BE2C (cell line): ENCODE measurements around the gene SAMD11.

Source experiments
- DNase-seq: peaks from one replicate; pipeline ENCODE4 v3.0.0-alpha.2; 2020
- H3K27me3 ChIP-seq: fragments of 250-450 bp; sonication (Bioruptor Pico); 2 replicates; pipeline ENCODE4 v1.5.1; 2020; ENCODE audit warnings: mild to moderate bottlenecking
- H3K36me3 ChIP-seq: fragments of 250-450 bp; sonication (Bioruptor Pico); 2 replicates; pipeline ENCODE4 v1.5.1; 2020; ENCODE audit warnings: mild to moderate bottlenecking
- H3K4me1 ChIP-seq: fragments of 250-450 bp; sonication (Bioruptor Pico); 2 replicates; pipeline ENCODE4 v1.5.1; 2020
- H3K4me3 ChIP-seq: 2 replicates; pipeline ENCODE4 v1.5.1; 2011; ENCODE audit warnings: low read depth, low read length
- H3K9me3 ChIP-seq: fragments of 250-450 bp; sonication (Bioruptor Pico); 2 replicates; pipeline ENCODE4 v1.5.1; 2020
- TF ChIP-seq, protein P1 (sequence below): IDR thresholded peaks from 2 replicates; pipeline ENCODE4 v1.5.1; 2012; ENCODE audit warnings: mild to moderate bottlenecking, low read depth, low read length

Gene SAMD11

DNA sequence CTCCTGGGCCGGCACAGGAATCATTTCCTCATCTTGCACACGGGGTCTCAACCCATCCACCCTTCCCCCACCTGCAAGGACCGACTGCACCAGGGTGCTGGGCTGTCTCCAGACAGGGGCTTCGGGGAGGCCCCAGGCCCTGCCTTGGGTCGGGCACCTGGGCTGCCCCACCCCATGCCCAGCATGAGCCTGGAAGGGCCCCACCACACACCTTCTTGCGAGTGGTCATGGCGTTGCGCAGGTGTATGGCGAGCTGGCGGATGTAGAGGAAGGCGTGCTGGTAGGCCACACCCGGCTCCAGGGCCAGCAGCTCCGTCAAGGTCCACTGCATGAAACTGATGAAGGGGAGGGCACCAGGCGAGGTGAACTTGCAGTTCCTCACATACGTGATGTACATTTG is 28.5 kb downstream of the SAMD11 start:
- Histone ChIP-seq H3K27me3 (no peaks in the 10 kb centered on the region), H3K36me3 (peaks cover 94% of the 10 kb centered on the region), H3K4me1 (no peaks in the 10 kb centered on the region), H3K9me3 (no peaks in the 10 kb centered on the region), H3K4me3 (no peak overlapping the region)
- TF ChIP-seq, protein P1, sequence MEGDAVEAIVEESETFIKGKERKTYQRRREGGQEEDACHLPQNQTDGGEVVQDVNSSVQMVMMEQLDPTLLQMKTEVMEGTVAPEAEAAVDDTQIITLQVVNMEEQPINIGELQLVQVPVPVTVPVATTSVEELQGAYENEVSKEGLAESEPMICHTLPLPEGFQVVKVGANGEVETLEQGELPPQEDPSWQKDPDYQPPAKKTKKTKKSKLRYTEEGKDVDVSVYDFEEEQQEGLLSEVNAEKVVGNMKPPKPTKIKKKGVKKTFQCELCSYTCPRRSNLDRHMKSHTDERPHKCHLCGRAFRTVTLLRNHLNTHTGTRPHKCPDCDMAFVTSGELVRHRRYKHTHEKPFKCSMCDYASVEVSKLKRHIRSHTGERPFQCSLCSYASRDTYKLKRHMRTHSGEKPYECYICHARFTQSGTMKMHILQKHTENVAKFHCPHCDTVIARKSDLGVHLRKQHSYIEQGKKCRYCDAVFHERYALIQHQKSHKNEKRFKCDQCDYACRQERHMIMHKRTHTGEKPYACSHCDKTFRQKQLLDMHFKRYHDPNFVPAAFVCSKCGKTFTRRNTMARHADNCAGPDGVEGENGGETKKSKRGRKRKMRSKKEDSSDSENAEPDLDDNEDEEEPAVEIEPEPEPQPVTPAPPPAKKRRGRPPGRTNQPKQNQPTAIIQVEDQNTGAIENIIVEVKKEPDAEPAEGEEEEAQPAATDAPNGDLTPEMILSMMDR = no peak
- no peak for DNase-seq

DNA sequence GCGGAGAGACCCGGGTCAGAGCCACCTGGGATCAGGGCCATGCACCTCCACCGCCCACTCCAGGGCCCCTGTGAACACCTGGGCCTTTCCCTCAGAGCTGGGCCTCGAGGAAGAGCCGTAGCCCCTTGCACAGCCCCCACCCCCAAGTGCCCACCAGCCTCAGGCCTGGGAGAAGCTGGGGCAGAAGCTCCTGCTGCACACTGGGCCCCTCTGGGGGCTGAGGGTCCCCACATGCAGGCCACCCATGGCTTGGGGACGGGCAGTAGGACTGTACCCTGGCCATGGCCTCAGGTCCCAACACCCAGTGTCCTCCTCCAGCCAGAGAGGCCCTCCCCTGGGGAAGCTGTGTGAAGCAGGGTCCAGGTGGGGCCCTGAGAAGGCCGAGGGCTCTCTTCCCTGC is 28.9 kb downstream of the SAMD11 start:
- Histone ChIP-seq H3K4me1 (no peaks in the 10 kb centered on the region), H3K9me3 (no peaks in the 10 kb centered on the region), H3K4me3 (no peak overlapping the region), H3K36me3 (peaks cover 90% of the 10 kb centered on the region), H3K27me3 (no peaks in the 10 kb centered on the region)
- no peak for DNase-seq
- TF ChIP-seq, protein P1 = no peak

DNA sequence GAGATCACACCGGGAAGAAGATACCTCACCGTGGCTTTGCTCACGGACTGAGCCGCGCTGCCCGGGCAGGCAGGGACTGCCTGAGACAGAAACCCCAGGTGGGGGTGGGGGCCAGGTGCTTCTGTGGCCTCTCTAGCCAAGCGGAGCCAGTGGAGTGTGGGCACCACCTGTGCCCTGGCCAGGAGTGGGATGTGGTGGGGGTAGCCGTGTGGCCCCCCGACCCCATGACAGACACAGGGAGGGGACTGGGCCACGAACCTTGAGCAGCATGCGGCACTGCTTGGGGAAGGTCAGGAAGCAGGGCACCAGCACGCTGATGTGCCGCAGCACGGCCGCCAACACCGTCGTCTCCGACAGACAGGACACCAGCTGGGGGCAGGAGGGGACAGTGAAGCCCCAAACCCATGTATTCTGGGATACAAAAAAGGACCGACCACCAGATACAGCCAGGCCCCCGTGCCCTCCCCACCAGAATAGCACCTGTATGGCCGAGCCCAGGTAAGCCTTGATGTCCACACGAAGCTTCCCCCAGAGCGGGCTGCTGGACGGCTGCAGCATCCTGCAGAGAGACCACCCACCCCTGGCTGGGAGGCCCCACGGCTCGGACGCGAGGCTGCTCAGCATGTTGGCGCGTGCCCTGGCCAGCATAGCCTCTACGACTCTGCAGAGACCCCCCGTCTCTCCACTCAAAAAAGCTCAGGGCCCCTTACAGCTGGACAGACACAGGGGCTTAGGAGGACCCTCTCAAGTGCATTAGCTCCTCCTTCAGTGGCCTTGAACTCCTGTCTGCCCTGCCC is 30.0 kb downstream of the SAMD11 start:
- no peak for DNase-seq
- Histone ChIP-seq H3K36me3 (peaks cover 80% of the 10 kb centered on the region), H3K4me3 (no peak overlapping the region), H3K27me3 (no peaks in the 10 kb centered on the region), H3K4me1 (no peaks in the 10 kb centered on the region), H3K9me3 (no peaks in the 10 kb centered on the region)
- TF ChIP-seq, protein P1 = no peak

DNA sequence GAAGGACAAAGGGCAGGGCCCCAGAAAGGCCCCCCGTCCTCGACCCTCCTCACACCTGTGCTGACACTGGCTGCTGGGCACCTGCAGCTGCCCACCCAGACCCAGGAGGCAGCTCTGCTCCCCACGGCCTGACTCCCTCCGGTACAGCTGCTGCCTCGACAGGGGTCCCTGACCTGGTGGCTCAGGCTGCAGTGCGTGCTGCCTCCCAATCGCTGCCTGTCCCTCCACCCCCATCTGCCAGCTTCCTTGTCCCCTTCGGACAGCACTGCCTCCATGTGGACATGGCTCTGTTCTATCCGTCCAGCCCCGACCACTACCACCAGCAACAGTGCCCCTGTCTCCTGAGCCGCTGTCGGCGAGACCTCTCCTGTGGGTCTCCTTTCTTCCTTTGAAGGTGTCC is 31.2 kb downstream of the SAMD11 start:
- H3K36me3 ChIP-seq = peaks cover 68% of the 10 kb centered on the region
- no peaks in the 10 kb centered on the region for H3K4me1 ChIP-seq

DNA sequence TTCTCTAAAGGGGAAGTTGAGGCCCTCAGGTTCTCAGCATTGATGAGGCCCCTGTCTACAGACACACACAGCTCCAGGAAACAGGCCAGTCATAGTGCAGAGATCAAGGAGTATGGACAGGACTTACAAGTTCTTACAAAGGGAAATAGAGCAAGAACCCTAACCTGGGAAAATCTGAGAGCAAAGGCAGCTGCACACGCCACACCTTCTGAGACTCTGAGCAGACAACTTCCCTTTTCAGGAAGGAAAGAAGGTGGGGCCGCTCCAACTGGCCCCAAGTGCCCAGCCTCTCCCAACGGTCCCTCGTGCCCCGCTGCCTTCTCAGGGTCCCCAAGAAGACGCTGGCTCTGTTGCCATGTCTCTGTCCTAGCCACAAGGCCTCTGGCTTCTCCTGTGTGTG is 31.8 kb downstream of the SAMD11 start:
- no peak overlapping the region for H3K4me3 ChIP-seq
- peaks cover 63% of the 10 kb centered on the region for H3K36me3 ChIP-seq
- no peak for DNase-seq
- H3K9me3 ChIP-seq = no peaks in the 10 kb centered on the region
- TF ChIP-seq, protein P1 = no peak
- H3K27me3 ChIP-seq = no peaks in the 10 kb centered on the region
- H3K4me1 ChIP-seq = no peaks in the 10 kb centered on the region

More for the DNA sequence above, 31.2 kb downstream of the SAMD11 start:
- TF ChIP-seq, protein P1 = no peak
- Histone ChIP-seq H3K27me3 (no peaks in the 10 kb centered on the region), H3K9me3 (no peaks in the 10 kb centered on the region), H3K4me3 (no peak overlapping the region)
- no peak for DNase-seq

DNA sequence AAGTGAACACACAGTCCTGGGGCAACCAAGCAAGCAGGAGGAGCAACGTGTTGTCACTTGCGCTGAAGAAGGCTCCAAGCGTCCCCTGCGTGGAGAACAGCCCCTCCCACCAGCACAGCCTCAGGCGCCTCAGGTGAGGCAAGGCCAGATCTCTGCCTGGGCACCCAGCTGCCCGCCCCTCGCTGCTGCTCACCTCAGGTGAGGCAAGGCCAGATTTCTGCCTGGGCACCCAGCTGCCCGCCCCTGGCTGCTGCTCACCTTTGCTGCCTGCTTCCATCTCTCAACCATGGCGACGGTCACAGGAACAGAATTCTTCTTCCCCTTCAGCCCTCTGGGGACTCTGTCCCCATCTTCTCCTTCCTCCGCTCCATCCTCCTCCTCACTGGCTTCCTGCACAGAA is 32.9 kb downstream of the SAMD11 start:
- Histone ChIP-seq H3K9me3 (no peaks in the 10 kb centered on the region), H3K4me1 (no peaks in the 10 kb centered on the region), H3K27me3 (no peaks in the 10 kb centered on the region), H3K4me3 (no peak overlapping the region), H3K36me3 (peaks cover 51% of the 10 kb centered on the region)
- TF ChIP-seq, protein P1 = no peak
- no peak for DNase-seq
